DOHH2 (cell line): ENCODE results near the gene BICDL1.

ENCODE experiments used
- CTCF ChIP-seq: fragments of 200-600 bp; sonication (generic); IDR thresholded peaks from one replicate; pipeline ENCODE4 v1.5.1; 2014; ENCODE audit warnings: antibody characterized with exemption, mild to moderate bottlenecking, low read depth, low read length; ENCODE audit not compliant: poor library complexity, severe bottlenecking
- EZH2phosphoT487 ChIP-seq: fragments of 200-600 bp; sonication (generic); IDR thresholded peaks from 2 replicates; pipeline ENCODE4 v1.6.1; 2017; ENCODE audit warnings: borderline replicate concordance, mild to moderate bottlenecking, antibody characterized with exemption, low read length, moderate library complexity, mixed read lengths

- TF ChIP-seq CTCF: no peak
- TF ChIP-seq EZH2phosphoT487: no peak
Measured at GRCh38 chr12:120100630-120101029, 111.6 kb downstream of the BICDL1 start.
